Activated CD8-positive, alpha-beta memory T cell treated with anti-CD3 and anti-CD28 coated beads, Interleukin-2, amount 50 U/mL, for 1 hour (primary cell): Measurements from ENCODE around the gene IL23A.

Source experiments
- DNase-seq: peaks from one replicate; pipeline ENCODE4 v3.0.0-alpha.2; 2020; ENCODE audit errors: extremely low read depth

IL23A gene

DNA sequence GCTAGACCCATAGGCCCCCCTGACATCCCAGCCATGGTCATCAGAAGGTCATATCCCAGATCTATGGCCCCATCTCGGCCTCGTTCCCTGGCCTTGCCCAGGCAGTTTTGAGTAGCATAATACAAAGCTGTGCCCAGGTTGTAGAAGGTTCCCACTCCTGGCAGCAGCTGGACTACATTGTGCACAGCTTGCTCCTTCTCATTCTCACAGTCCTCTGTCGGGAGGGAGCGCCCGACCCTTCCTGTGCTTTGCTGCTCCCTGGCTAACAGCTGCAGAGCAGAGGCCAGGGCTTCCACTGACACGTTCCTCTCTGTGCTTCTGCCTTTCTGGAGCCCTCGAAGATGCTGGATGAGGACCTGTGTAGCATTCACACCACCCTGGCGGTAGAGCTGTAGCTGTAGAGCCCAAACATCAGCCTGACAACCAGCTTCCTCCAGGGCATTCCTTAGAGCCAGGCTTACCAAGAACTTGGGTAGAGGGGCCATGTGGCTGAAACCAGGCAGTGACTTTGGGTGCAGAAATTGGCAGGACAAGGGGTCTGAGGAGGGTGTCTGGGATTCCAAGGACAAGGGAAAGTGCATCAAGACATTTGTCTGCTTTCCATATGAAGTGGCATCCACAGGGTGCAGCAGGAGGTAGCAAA, 22.9 kb downstream of the IL23A start:
- no peak for DNase-seq

DNA sequence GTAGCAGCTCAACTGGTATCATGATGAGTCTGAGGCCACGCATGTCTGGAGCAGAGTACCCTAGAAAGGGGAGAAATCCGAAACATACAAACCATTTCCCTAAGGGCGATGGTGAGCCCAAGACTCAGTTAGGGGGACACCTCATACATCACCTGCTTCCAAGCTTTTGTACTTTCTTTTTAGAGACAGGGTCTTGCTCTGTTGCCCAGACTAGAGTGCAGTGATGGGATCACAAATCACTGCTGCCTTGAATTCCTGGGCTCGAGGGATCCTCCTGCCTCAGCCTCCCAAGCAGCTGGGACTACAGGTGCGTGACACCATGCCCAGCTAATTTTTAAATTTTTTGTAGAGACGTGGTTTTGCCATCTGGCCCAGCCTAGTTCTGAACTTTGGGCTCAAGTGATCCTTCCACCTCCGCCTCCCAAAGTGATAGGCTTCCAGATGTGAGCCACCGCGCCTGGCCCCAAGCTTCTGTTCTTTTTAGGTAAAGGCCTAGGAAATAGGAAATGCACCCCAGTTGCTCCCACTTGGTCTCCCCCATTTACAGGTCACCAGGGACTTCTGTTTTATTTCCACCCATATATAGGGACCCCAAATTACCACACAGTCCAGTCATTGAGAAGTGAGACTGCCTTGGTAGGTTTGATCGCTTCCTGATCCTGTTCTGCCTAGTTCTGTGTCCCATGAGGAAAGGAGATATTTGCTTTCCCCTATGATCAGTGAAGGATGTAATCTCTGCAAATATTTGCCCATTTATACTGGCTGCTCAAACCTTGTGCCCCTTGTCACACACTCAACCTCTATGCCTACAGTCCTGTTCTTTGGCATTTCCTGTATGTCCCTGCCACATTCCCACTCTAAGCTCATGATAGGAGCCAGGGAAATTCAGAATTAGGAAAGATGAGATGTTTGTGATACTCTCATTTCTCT, 23.7 kb downstream of the IL23A start, which contains the start of gene APOF:
APOF (minus strand) TSS at position 728 of the 930 bp plus-strand sequence; CDS start at position 616, 112 bp downstream.
- DNase-seq: no peak

DNA sequence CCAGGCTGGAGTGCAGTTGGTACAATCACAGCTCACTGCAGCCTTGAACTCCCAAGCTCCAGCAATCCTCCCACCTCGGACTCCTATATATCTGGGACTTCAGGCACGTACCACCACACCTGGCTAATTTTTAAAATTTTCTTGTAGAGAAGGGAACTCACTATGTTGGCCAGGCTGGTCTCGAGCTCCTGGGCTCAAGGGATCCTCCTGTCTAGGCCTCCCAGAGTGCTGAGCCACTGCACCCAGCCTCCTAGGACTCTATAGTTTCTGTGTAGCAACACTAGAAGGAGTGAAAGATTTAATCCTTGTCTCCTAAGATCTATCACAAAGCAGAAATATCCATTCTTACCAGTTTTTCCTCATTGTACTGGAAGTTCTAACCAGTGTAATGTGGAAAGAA, 28.3 kb downstream of the IL23A start:
- no peak for DNase-seq

DNA sequence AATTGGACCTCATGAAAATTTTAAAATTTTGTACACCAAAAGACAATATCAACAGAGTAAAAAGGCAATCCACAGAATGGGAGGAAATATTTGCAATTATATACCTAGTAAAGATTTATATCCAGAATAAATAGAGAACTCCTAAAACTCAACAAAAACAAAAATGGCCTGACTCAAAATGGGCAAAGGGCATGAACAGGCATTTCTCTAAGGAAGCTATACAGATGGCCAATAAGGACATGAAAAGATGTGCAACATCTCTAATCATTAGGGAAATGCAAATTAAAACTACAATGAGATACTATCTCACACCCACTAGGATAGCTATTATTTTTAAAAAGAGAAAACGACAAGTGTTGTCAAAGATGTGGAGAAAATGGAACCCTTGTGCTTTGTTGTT, 34.8 kb downstream of the IL23A start:
- DNase-seq: no peak

DNA sequence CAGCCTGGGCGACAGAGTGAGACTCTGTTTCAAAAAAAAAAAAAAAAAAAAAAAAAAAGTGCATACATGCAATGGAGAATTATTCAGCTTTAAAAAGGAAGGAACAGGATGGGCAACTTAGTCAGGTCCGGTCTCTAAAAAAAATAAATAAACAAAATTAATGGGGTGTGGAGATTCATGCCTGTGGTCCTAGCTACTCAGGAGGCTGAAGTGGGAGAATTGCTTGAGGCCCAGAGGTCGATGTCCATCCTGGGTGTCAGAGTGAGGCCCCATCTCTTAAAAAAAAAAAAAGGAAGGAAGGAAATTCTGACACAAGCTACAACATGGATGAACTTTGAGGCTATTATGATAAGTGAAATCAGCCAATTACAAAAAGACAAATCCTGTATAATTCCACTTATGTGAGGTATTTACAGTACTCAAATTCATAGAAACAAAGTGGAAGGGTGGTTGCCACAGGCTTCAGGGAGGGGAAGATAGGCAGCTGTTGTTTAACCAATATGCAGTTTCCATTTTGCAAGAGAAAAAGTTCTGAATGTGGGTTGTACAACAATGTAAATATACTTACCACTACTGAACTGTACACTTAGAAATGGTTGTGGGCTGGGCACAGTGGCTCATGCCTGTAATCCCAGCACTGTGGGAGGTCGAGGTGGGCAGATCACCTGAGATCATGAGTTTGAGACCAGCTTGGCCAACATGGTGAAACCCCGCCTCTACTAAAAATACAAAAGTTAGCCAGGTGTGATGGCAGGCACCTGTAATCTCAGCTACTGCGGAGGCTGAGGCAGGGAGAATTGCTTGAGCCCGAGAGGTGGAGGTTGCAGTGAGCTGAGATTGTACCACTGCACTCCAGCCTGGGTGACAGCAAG, 36.3 kb downstream of the IL23A start:
- DNase-seq: no peak

DNA sequence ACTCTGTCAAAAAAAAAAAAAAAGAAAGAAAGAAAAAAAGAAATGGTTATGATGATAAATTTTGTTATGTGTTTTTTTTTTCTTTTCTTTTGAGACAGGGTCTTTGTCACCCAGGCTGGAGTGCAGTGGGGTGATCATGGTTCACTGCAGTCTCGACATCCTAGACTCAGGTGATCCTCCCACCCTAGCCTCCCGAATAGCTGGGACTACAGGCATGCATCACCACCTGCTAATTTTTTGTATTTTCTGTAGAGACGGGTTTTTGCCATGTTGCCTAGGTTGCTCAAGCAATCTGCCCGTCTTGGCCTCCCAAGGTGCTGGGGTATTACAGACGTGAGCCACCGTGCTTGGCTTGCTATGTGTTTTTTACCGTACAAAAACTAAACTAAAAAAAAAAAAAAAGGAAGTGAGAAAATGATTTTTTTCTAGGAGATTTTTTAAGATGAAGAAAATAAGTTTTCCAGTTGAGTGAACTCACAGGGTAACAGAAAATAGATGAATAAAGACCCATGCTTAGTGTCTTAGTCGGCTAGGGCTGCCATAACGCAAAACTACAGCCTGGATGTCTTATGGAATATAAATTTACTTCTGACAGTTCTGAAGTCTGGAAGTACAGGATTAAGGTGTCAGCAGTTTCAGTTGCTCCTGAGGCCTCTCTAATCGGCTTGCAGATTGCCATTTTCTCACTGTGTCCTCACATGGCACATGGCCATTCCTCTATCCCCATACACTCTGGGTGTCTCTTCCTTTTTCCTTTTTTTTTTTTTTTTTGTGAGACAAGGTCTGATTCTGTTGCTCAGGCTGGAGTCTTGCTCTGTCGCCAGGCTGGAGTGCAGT, 37.1 kb downstream of the IL23A start:
- DNase-seq: no peak

DNA sequence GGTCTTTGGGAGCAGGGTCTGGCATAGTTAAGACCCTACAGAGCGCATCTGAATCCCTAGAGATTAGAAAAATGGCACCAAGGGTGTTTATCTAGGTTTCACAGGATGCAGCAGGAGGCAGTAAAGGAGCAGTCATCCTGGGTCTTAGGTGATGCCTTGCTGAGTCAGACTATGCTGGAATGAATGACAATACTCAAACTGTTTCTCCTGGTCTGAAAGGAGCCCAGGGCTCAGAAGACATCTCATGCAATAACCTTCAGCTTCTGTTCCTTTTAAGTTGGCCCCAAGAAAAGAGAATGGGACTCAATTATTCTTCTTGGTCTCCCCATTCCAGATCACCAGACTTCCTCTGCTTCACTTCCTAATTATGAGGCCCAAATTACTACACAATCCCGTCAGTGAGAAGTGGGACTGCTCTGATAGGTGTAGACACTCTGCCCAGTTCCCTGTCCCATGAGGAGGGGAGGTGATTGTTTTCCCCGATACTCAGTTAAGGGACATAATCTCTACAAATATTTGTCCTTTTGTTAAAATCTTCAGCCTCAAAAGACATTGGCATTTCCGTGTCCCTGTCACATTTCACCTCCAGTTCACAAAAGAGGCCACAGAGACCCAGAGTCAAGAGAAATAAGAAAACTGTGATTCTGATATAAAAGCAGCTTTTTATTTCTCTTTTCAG, 38.8 kb downstream of the IL23A start:
- no peak for DNase-seq

DNA sequence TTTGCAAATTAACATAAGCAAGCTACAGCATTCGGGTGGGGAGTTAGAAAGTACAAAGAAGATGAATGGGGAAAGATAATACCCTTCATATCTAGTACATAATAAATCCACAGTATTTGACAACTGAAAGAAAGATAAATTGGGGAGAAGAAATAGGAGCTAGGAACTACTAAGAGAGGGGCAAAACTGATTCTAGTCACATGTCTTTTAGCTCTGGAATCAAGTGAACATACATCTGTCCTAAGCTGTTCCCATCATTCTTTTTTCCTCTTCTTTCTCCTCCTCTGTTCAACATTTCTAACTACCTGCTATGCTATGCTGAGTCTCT, 39.3 kb downstream of the IL23A start:
- no peak for DNase-seq

DNA sequence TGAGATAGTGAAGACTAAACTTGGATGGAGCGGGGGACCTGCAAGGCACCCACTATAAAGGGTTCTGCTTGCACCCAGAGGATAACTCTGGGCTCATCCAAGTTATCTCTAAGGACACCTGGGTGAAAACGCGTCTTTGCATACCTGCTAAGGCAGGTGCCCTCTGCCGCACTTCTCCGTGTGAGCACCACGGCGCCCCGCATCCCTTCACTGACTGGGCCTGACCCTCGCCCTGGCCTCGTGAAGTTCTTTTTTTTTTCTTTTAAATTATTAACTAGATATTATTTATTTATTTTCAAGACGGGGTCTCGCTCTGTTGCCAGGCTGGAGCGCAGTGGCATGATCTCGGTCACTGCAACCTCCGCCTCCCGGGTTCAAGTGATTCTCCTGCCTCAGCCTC, 43.9 kb downstream of the IL23A start:
- no peak for DNase-seq

DNA sequence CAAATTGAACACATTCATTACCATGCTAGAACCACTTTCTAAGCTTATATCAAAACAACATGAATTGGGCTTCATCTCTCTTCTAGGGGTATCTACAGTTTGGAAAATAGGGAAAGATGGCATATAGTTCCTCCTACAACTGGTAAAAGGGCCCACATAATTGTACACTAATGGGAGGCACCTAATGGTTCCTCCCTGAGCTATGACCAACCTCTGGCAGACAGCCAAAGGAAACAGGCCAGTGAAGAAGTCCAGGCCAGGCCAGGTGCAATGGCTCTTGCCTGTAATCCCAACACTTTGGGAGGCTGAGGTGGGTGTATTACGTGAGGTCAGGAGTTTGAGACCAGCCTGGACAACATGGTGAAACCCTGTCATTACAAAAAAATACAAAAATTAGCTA, 47.2 kb downstream of the IL23A start:
- no peak for DNase-seq

DNA sequence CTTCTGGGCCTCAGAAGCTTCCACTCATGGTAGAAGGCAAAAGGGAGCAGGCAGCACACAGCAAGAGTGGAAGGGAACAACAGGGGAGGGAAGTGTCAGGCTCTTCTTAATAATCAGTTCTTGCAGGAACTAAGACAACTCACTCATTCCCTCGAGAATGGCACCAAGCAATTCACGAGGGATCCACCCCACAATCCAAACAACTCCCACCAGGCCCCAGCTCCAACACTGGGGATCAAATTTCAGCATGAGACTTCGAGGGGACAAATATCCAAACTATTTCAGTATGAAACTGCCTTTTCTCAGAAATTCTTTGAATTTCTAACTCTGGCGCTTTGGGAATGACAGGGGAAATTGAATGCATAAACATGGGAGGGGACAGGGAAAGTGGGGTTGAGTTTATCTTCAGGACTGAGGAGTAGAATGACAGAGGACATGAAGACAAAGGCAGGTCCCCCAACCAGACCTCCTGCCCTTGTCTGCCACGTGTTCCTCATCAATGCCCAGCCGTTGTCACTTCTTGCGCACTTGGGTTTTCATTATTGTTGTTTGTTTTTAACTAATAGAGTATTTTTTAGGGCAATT, 48.6 kb downstream of the IL23A start:
- no peak for DNase-seq

DNA sequence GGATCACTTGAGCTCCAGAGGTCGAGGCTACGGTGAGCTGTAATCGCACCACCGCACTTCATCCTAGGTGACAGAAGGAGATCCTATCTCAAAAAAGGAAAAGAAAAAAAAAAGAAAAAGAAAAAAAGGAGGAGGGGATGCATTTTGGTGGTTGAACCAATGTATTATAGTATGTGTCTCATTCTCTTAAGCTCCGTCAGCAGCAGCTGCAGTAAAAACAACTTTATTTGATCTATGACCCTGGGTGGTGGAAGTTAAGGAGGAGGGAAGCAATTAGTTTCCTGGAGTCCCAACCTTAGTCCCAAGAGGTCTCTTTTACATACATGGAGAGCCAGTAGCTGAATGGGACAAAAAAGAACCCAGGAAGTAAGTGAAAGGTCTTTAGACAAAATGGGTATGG, 50.7 kb downstream of the IL23A start:
- no peak for DNase-seq
